GM21825 (cell line): ENCODE measurements around the gene MAP3K13.
"Not testable (repeated sequence)": the region's sequence is repeated elsewhere in the genome, so short reads cannot be mapped to it uniquely, and the experiment has no call there.

Experiments
- ATAC-seq: cut with Tn5 transposase; IDR thresholded peaks from one replicate; pipeline ENCODE4 v1.9.1; 2021; ENCODE audit warnings: mild to moderate bottlenecking, moderate library complexity; ENCODE audit not compliant: unreplicated experiment

The MAP3K13 gene

GRCh38 chr3:185340751-185341150, 22.2 kb upstream of the MAP3K13 start:
- no peak for ATAC-seq

GRCh38 chr3:185341616-185342458, 21.1 kb upstream of the MAP3K13 start:
- no peak for ATAC-seq

- no peak for ATAC-seq
Measured at GRCh38 chr3:185342459-185343174, 20.3 kb upstream of the MAP3K13 start.

- ATAC-seq, result no peak
Measured at GRCh38 chr3:185347399-185347798, 15.5 kb upstream of the MAP3K13 start.

- ATAC-seq, result no peak
Measured at GRCh38 chr3:185350841-185351240, 12.1 kb upstream of the MAP3K13 start.

- ATAC-seq, result no peak
Measured at GRCh38 chr3:185351396-185351795, 11.5 kb upstream of the MAP3K13 start.

GRCh38 chr3:185353225-185353624, 9.7 kb upstream of the MAP3K13 start:
- ATAC-seq, result no peak

- peak; percentile 99 for ATAC-seq
Measured at GRCh38 chr3:185353823-185354614, 8.9 kb upstream of the MAP3K13 start.

- ATAC-seq, result no peak
Measured at GRCh38 chr3:185356499-185356898, 6.4 kb upstream of the MAP3K13 start.

GRCh38 chr3:185361920-185362319, 1.0 kb upstream of the MAP3K13 start:
- ATAC-seq, result no peak

GRCh38 chr3:185363662-185364203, 797 bp downstream of the MAP3K13 start:
- ATAC-seq, result peak; percentile 36

GRCh38 chr3:185365291-185366073, 2.5 kb downstream of the MAP3K13 start:
- no peak for ATAC-seq

- no peak for ATAC-seq
Measured at GRCh38 chr3:185366074-185366335, 3.1 kb downstream of the MAP3K13 start.

- no peak for ATAC-seq
Measured at GRCh38 chr3:185366913-185367312, 4.0 kb downstream of the MAP3K13 start.

- not testable (repeated sequence) for ATAC-seq
Measured at GRCh38 chr3:185370349-185370748, 7.4 kb downstream of the MAP3K13 start.

GRCh38 chr3:185371306-185372074, 8.6 kb downstream of the MAP3K13 start:
- no peak for ATAC-seq

GRCh38 chr3:185381320-185382058, 18.6 kb downstream of the MAP3K13 start:
- ATAC-seq, result no peak

GRCh38 chr3:185382154-185382553, 19.2 kb downstream of the MAP3K13 start:
- no peak for ATAC-seq

- ATAC-seq, result not testable (repeated sequence)
Measured at GRCh38 chr3:185386515-185386914, 23.6 kb downstream of the MAP3K13 start.
